ENCODE data around the gene ADIPOR2.

Gene ADIPOR2

DNA sequence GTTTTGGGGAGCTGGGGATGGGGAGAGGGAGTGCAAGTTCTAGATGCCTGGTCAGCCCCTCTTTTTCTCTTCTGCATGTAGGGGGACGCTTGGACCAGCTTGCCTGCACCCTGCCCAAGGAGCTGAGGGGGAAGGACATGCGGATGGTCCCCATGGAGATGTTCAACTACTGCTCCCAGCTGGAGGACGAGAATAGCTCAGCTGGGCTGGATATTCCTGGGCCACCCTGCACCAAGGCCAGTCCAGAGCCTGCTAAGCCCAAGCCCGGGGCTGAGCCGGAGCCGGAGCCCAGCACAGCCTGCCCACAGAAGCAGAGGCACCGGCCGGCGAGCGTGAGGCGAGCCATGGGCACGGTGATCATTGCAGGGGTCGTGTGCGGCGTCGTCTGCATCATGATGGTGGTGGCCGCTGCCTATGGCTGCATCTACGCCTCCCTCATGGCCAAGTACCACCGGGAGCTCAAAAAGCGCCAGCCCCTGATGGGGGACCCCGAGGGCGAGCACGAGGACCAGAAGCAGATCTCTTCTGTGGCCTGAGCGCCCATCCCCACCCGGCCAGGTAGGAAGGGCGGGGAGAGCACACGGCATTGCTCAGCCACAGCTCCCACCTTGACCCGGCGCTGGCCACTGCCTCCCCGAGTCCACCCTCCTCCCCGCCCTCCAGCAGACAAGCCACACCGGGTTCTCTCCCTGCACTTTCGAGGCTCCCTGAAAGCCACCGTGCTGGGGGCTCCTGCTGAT, 143.5 kb downstream of the ADIPOR2 start:
- Histone ChIP-seq H3K36me3 (ENCODE audit: control insufficient read depth, insufficient read depth, low read length) (no peaks in the 10 kb centered on the region), H3K27me3 (replicated peaks; ENCODE audit: control insufficient read depth, insufficient read depth, low read length) (no peaks in the 10 kb centered on the region; the same call in none of the 2 replicates), H3K4me3 (replicated peaks; ENCODE audit: low read depth, low read length) (no peak overlapping the region)
- DNase-seq (ENCODE audit: extremely low read depth, insufficient read length): no peak
- TF ChIP-seq CTCF (IDR thresholded peaks at IDR 0.05; ENCODE audit: insufficient read depth, low read length, poor library complexity, severe bottlenecking): no peak

DNA sequence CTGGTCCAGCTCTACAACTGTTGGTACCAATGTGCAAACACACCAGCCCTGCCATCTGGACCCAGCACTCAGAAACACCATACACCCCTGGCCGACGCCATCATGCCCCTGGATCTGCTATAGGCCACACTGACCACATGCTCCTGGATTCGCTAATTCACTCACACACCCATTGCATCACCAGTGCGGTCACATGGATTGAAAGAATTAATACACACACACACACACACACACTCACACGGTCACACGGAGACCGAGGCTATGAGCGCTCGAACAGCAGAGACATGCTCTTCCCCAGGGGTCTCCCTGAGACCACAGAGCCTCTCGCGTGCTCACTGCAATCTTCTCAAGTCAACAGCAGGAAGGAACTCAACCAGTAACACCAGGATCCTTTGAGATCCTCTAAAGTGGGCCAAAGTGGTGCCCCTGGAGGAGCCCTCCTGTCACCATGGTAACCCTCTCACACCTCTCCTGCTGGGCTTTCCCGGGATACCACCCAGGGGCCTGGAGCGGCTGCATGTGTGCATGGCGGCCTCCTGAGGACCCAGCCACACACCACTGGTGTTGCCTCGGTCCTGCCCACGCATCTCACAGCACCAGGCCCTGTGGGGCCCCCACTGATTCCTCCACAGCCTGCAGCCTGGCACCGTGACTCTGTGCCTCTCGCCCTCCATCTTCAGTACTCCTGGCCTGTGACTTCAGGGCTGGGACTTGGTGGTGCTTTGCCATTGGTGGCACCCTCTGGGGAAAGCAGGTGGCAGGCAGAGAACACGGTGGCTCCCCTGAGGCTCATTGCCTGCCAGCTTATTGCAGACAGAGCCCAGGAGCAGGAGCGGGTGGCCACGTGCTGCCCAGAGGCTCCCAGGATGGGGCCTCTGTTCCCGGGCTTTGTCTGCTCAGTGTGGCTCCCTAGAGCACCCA, 144.6 kb downstream of the ADIPOR2 start:
- no peaks in the 10 kb centered on the region for H3K36me3 ChIP-seq (ENCODE audit: control insufficient read depth, insufficient read depth, low read length)
- no peak overlapping the region for H3K4me3 ChIP-seq (replicated peaks; ENCODE audit: low read depth, low read length)
- DNase-seq (ENCODE audit: extremely low read depth, insufficient read length): no peak
- H3K27me3 ChIP-seq (replicated peaks; ENCODE audit: control insufficient read depth, insufficient read depth, low read length): no peaks in the 10 kb centered on the region; the same call in none of the 2 replicates
- no peak for TF ChIP-seq CTCF (IDR thresholded peaks at IDR 0.05; ENCODE audit: insufficient read depth, low read length, poor library complexity, severe bottlenecking)

DNA sequence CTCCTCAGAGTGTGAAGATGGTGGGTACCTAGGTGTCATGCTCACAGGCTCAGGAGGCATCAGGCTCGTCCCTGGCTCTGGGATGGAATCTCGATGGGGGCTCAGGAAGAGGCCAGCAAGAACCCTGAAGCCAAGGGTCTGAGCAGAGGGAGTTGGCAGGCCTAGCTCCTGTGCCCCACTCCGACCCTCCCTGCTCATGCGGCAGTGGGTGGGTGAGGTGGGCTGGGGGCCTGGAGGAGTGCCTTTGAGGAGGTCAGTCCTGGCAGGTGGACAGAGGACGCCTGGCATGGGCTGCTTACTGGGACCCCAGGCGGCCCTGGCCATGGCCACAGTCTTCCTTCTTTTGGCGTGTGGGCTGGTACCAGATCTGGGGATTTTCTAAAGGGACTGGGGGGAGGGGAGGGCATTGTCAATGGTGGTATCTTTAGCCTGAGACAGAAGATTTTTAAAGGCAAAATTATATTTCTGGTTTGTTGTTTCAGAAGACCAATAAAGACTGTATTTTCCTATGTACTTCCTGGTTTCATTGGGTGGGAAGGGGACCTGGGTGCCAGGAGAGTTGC, 145.5 kb downstream of the ADIPOR2 start:
- Histone ChIP-seq H3K4me3 (replicated peaks; ENCODE audit: low read depth, low read length) (no peak overlapping the region), H3K27me3 (replicated peaks; ENCODE audit: control insufficient read depth, insufficient read depth, low read length) (no peaks in the 10 kb centered on the region; the same call in none of the 2 replicates), H3K36me3 (ENCODE audit: control insufficient read depth, insufficient read depth, low read length) (no peaks in the 10 kb centered on the region)
- TF ChIP-seq CTCF (IDR thresholded peaks at IDR 0.05; ENCODE audit: insufficient read depth, low read length, poor library complexity, severe bottlenecking): no peak
- DNase-seq (ENCODE audit: extremely low read depth, insufficient read length): no peak

GRCh38 chr12:1836854-1837421, 146.1 kb downstream of the ADIPOR2 start:
- DNase-seq (ENCODE audit: extremely low read depth, insufficient read length): no peak
- no peak for TF ChIP-seq CTCF (IDR thresholded peaks at IDR 0.05; ENCODE audit: insufficient read depth, low read length, poor library complexity, severe bottlenecking)
- Histone ChIP-seq H3K4me3 (replicated peaks; ENCODE audit: low read depth, low read length) (no peak overlapping the region), H3K27me3 (replicated peaks; ENCODE audit: control insufficient read depth, insufficient read depth, low read length) (no peaks in the 10 kb centered on the region; the same call in 1 of the 2 replicates), H3K36me3 (ENCODE audit: control insufficient read depth, insufficient read depth, low read length) (no peaks in the 10 kb centered on the region)

- Histone ChIP-seq H3K36me3 (ENCODE audit: control insufficient read depth, insufficient read depth, low read length) (no peaks in the 10 kb centered on the region), H3K27me3 (replicated peaks; ENCODE audit: control insufficient read depth, insufficient read depth, low read length) (peaks cover under 1% of the 10 kb centered on the region; the same call in 1 of the 2 replicates), H3K4me3 (replicated peaks; ENCODE audit: low read depth, low read length) (no peak overlapping the region)
- no peak for DNase-seq (ENCODE audit: extremely low read depth, insufficient read length)
- TF ChIP-seq CTCF (IDR thresholded peaks at IDR 0.05; ENCODE audit: insufficient read depth, low read length, poor library complexity, severe bottlenecking): no peak
Measured at GRCh38 chr12:1837541-1838204, 146.8 kb downstream of the ADIPOR2 start.

All from GM06990 (cell line).